GM18861 (cell line): ENCODE measurements around the gene NTSR1.

Source experiments
- ATAC-seq: cut with Tn5 transposase; IDR thresholded peaks from one replicate; pipeline ENCODE4 v1.9.1; 2021; ENCODE audit not compliant: unreplicated experiment

Gene NTSR1

DNA sequence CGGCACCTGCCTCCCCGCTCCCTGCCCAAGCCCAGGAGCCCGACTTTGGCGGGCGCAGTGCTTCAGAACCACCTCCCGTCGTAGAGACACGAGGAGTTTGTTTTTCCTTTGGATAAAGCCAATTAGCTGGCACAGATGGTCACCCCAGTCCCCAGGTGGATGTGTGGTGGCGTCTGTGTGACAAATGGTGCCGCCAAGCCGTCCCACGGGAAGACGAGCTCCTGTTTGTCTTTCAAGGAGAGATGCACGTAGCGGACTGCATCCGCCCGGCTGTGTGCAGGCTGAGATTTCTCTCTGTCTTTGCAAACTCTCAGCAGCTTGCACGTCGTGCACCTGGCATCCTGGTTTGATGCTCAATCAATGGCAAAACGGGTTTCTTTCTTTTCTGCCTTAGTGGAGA, 71.6 kb downstream of the NTSR1 start:
- ATAC-seq = no peak

DNA sequence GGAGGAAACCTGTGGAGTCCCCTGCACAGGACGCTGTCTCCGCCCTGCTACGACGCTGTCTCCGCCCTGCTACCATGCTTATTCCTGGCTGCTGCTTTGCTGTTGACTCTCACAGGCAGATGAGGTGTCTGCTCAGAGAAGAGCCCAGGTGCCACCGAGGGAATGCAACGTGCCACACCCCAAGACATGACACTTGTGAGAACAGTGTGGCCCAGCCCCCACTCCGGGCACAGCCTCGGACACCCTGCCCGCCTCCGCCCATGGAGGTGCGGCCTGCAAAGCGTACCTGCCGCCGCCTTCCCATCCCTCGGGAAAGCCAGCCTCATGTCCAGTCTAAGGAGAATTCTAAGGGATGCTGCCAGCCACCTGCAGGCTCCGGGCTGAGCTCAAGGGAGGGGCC, 72.1 kb downstream of the NTSR1 start:
- ATAC-seq = no peak

DNA sequence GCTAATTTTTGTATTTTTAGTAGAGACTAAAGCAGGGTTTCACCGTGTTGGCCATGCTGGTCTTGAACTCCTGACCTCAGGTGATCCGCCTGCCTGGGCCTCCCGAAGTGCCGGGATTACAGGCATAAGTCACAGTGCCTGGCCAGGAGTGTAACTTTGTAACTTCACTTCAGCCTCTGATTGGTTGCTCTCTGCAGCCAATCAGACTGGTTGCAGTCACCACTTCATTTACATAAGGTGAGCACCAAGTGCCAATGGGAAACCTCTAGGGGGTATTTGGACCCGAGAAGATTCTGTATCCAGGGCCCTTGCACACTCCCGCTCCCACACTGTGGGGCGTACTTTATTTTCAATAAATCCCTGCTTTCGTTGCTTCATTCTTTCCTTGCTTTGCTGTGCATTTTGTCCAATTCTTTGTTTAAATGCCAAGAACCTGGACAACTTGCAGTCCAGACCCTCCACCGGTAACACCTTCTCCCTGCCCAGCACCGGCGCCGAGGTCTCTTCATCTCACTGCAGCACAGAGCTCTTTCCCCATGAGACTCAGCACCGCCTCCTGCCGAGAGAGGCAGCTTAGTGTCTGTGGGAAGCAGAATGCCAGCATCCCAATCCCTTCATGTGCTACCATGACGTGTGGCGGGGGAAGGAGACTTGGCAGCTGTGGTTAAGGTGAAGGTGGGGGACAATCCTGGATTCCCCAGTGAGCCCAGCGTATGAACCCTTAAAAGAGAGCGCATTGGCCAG, 73.7 kb downstream of the NTSR1 start:
- ATAC-seq = no peak

GRCh38 chr20:62782893-62783278, 74.2 kb downstream of the NTSR1 start:
- ATAC-seq = no peak

DNA sequence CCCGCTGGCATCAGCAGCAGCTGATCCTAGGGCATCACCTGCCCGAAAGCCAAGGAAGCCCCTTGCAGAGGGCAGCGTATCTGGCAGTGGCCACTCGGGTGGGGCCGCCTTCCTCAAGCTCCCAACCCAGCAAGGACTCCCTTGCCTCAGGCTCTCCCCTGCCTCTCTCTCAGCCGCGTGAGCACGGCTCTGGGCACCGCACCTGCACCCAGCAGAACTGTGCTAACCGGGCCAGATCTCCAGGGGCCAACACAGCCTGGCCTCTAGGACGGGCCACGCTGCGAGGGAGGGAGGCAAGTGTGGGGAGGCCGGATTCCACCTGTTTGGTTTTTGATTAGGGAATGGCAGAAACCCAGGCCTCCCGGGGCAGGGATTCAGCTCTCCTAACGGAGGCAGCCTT, 75.9 kb downstream of the NTSR1 start:
- ATAC-seq = no peak

GRCh38 chr20:62785393-62785792, 76.8 kb downstream of the NTSR1 start:
- ATAC-seq = no peak

GRCh38 chr20:62786157-62786556, 77.5 kb downstream of the NTSR1 start:
- no peak for ATAC-seq

- no peak for ATAC-seq
These were observed 78.7 kb downstream of the NTSR1 start for GRCh38 chr20:62787321-62787720.

- ATAC-seq = no peak
These were observed 79.2 kb downstream of the NTSR1 start for GRCh38 chr20:62787866-62788265.

- no peak for ATAC-seq
These were observed 80.0 kb downstream of the NTSR1 start for GRCh38 chr20:62788607-62789006.

DNA sequence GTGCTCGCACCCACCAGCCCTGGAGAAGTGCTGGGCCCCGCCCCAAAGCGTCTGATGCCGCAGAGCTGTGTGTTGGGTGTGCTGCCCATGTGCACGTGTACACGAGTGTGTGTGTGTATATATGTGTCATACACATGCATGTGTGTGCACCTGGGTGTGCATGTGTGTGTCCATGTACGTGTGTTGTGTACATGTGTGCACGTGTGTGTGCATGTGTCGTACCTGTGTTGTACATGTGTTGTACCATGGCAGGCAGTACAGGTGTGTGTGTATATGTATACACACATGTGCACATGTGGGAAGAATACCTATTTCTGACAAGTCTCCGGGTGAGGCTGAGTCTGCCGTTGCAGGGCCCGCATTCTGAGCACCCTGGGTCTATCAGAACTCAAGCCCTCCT, 81.4 kb downstream of the NTSR1 start:
- no peak for ATAC-seq

DNA sequence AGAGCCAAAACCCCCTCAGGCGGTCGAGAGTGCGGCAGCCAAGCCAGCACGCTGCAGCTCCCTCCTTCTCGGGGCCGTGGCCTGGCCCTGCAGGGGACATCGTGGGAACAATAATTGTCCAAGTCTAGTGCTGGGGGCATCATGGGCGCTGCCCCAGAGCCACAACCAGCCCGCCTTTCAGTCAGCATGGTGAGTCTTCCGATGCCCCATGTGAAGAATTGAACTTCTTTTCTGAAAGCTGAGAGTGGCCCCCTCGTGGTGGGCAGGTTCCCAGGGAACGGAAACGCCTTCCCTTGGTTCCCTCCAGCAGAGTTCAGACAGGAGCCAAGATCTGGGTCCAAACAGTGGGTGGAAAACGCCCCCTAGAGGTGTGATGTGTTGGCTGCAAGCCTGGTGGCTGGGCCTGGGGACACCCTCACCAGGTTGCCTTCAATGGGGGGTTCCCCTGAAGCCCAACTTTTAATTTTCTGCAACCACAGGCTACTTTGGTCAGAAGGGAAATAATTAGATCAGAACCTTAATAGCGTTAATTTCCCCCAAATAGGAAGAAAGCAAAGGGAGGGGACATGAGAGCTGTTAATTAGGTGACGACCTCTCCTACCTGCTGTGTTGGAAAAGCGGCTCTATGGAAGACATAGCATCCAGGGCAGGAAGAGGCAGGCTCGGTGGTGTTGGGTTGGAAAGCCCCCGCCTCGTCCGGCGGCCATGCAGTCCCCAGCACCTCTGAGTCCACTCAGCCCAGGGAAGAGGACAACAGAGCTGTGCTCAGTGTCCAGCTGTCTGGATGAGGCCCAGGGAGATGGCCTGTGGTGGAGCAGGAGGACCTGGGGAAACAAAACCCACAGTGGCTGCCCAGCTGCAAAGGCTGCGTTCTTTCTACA, 82.9 kb downstream of the NTSR1 start:
- ATAC-seq = no peak

DNA sequence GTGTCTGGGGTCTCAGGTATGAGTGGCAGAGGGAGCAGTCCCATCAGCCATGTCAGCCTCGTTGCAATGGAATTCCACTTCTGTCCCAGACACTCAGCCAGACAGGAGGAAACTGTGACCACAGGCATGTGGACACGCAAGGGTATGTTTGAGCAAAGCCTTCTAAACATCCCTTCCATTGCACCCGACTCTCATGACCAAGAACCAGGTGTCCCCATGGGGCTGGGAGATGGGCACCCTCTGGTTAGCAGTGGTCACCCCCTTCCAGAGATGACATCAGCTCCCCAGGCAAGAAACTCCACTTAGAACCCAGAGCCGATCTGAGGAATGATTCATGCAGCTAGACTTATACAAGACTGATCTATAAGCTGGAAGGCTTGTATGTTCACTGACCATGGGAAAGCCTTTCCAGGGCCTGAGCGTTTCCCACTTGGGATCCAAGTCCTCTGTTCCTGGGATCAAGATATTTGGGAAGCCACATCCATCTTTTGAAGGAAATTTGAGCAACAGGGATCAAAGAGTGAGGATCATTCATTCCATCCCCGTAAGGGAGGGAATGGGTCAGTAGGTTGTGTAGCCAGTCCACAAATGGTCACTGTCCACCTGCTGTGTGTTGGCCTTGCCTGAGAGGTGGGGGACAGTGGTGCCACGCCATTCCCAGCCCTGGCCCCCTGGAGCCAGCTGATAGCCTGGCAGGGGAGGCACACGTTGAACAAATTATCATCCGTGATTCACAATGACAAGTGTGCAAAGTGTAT, 83.7 kb downstream of the NTSR1 start:
- no peak for ATAC-seq

DNA sequence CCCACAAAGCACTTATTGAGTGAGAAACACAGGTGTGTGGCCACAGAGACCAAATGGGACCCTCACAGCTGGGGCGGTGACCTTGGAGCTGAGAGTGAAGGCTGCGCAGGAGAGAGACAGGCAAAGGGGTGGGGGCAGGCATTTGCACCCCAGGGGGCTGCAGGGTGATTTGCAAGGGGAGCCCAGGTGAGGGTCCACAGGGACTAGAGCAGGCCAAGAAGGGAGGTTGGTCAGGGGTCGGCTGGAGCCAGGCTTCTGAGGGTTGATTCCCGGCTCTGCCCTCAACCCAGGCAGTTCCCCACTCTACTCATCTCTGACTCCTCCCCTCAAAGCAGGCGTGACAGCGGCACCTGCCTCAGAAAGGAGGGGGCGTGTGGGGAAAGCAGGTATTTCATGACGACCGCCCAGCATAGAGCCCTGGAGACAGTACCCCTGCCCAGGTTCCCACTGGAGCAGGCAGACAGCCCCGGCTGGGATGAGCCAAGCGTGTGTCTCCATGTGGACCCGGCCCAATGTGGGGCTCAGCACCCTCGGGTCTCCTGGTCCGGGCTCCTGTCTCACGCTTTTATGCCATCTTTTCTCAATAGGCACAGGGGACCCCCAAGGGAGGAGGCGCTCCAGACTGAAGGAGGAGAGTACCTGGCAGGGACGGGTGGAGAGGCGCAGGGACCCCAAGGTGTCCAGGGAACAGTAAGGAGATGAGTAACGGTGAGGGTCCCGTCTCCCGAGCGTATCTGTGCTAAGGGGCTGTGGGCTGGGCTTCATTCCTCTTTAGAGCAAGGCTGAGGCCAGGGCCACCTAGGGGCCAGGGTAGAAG, 84.5 kb downstream of the NTSR1 start:
- ATAC-seq = no peak

DNA sequence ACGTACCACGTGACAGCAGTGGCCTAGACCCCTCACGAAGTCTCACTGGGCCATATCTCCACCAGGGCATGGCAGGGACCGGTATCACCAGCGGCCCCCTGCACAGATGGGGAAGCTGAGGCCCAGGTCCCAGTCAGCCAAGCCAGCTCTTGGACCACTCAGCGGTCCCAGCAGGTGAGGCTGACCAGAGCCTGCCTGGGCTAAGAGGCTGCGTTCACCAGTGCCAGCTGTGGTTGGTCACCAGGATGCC, 85.0 kb downstream of the NTSR1 start:
- ATAC-seq = no peak

DNA sequence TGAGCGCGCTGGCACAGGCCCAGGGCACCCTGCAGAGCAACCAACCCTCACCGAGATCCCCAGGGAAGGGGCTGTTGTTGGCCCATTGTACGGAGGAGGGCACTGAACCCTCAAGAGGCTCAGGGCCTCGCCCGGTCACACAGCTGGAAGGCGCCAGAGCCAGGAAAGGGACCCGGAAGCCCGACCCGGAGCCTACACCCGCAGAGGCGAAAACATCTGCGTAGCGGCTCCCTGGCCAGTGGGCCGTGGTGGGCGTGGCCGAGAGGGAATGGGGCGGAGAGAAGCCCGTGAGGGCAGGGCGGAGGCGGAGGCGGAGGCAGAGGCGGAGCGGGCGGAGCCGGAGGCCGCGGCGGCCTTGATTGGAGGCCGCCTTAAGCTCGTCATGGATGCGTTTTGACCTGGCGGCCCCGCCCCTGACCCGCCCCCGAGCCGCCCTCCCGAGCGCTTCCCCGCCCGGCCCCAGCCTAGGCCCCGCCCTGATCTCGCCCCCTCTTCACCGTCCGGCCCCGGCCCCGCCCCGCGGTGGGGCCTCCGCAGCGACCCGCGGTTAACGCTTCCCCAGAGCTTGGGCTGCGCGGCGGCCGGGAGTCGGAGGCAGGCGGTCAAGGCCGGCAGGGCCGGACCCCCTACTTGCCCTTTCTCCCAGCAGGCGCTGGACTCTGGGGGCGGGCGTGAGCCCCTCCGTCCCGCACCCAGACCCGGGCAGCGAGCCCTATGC, 85.5 kb downstream of the NTSR1 start:
- peak; percentile 41 for ATAC-seq

DNA sequence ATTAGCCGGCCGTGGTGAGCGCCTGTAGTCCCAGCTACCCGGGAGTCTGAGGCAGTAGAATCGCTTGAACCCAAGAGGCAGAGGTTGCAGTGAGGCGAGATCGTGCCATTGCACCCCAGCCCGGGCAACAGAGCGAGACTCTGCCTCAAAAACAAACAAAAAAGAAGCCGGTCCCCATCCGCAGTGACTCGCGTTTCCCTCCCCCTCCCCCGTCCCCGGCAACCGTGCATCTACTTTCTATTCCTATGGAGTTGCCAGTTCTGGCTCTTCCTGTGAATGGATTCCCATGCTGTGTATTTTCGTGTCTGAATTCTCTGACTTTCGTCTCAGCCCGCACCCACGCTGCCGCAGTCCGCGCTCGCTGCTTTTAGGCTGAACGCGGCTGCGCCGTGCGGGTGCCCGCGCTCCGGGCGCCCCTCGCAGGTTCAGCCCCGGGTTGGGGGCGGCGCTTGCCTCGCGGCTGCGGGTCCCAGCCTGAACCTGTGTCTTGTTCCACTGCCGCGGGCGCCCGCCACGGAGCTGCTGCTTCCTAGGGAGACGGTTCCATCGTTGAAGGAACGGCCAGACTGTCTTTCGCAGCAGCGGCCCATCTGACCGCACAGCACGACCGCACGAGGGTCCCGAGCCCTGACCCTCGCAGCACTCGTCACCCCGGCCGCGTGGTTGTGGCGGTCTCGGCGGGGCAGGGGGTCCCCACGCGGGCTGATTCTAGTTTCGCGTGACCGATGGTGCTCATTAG, 86.6 kb downstream of the NTSR1 start:
- ATAC-seq = no peak

DNA sequence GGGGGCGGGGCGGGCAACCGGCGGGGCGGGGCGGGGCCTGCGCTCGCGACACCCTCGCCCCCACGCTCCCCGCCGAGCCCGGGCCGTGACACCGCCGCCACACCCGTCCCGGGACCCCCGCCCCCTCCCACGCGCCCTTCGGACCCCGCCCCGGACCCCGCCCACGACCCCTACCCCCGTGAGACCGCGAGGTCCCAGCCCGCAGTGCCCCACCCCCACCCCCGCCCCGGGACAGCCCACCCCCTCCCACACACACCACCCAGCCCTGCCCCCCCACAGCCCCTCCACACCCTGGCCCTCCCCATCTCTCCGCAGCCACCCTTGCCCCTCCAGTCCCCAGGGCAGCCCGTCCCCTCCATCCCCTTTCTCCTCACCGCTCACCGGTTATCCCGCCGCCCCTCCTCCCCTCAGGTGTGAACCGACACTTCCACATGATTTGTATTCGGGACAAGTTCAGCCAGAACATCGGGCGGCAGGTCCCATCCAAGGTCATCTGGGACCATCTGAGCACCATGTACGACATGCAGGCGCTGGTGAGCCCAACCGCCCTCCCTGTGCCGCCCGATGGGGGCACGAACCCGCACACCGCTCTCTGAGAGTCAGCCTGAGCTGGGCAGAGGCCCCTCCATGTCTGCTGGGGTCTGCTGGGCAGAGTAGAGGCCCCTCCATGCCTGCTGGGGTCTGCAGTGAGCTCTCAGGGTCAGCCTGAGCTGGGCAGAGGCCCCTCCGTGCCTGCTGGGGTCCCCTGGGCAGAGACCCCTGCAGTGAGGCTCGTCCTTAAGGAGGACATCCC, 88.3 kb downstream of the NTSR1 start:
- ATAC-seq = no peak
